ENCODE data around the gene SEPTIN10. TPM values are rescaled to one million over a fixed set of nuclear protein-coding genes. Genes with fewer than 3 reads are reported as not detected.
A peak's percentile ranks its signal among the peaks of the same experiment; 100 is the strongest.

The SEPTIN10 gene
- total and polyA plus RNA-seq, 3 donors from 2014 or later: 118 to 151 (median 130) TPM

- Histone ChIP-seq H3K9me3 (no peaks in the 10 kb centered on the region), H3K4me3 (no peak overlapping the region), H3K36me3 (ENCODE audit: low read depth, missing control alignments) (no peaks in the 10 kb centered on the region), H3K27ac (no peak overlapping the region), H3K4me1 (no peaks in the 10 kb centered on the region), H3K27me3 (no peaks in the 10 kb centered on the region)
- 73 to 82% methylated on average over 20 of the region's 20 CpGs for WGBS, 2 donors
- TF ChIP-seq, protein P1, sequence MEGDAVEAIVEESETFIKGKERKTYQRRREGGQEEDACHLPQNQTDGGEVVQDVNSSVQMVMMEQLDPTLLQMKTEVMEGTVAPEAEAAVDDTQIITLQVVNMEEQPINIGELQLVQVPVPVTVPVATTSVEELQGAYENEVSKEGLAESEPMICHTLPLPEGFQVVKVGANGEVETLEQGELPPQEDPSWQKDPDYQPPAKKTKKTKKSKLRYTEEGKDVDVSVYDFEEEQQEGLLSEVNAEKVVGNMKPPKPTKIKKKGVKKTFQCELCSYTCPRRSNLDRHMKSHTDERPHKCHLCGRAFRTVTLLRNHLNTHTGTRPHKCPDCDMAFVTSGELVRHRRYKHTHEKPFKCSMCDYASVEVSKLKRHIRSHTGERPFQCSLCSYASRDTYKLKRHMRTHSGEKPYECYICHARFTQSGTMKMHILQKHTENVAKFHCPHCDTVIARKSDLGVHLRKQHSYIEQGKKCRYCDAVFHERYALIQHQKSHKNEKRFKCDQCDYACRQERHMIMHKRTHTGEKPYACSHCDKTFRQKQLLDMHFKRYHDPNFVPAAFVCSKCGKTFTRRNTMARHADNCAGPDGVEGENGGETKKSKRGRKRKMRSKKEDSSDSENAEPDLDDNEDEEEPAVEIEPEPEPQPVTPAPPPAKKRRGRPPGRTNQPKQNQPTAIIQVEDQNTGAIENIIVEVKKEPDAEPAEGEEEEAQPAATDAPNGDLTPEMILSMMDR (IDR thresholded peaks at IDR 0.05): no peak
- no peak for TF ChIP-seq POLR2A (IDR thresholded peaks at IDR 0.05)
- DNase-seq: no peak
- intact Hi-C loops (cut with DNase I; ENCODE audit: low total_unique reads): no loop called here
These were observed 92.3 kb downstream of the SEPTIN10 start for GRCh38 chr2:109521233-109522062.

GRCh38 chr2:109519513-109519912, 94.3 kb downstream of the SEPTIN10 start:
- no peak for DNase-seq
- Histone ChIP-seq H3K4me1 (no peaks in the 10 kb centered on the region), H3K27ac (no peak overlapping the region), H3K27me3 (no peaks in the 10 kb centered on the region), H3K9me3 (no peaks in the 10 kb centered on the region), H3K36me3 (ENCODE audit: low read depth, missing control alignments) (no peaks in the 10 kb centered on the region), H3K4me3 (no peak overlapping the region)
- 91 to 93% methylated on average over 4 of the region's 4 CpGs for WGBS, 2 donors
- TF ChIP-seq, protein P1 (IDR thresholded peaks at IDR 0.05): no peak
- TF ChIP-seq POLR2A (IDR thresholded peaks at IDR 0.05): no peak
- intact Hi-C loops (cut with DNase I; ENCODE audit: low total_unique reads): no loop called here

- H3K27me3 ChIP-seq: no peaks in the 10 kb centered on the region
These were observed 96.5 kb downstream of the SEPTIN10 start for GRCh38 chr2:109517118-109517889.

DNA sequence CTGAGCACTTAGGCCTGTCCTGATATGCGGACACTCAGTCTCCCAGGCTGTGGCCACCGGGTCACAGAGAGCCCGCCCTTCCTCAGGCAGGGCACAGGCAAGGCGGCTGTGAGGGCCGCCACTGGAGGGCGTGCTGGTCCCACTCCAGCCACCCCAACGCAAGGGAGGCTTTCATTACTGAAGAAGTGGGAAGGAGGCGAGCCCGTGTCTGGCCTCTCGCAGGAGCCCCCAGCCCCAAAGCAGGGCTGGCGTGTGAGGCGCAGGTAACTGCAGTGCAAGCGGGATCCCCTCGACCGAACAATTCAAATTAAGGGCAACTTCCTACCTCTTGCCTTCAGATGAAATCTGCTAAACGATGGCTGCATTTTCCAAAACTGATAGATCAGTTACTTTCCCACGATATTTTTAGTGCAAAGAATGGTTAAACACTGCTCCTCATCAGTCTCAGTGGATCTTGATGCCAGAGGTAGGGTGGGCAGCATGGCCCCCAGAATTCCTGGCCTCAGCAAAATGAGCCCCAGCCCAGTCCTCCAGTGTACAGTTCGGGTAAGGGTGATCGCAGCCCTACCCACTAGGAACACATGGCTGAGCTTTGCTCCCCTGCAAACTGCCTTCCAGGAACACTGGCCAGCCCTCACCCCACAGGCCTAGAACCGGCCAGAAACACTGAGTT, 97.2 kb downstream of the SEPTIN10 start:
- Histone ChIP-seq H3K27me3 (no peaks in the 10 kb centered on the region), H3K36me3 (ENCODE audit: low read depth, missing control alignments) (no peaks in the 10 kb centered on the region), H3K27ac (no peak overlapping the region), H3K4me3 (no peak overlapping the region), H3K4me1 (no peaks in the 10 kb centered on the region), H3K9me3 (no peaks in the 10 kb centered on the region)
- TF ChIP-seq POLR2A (IDR thresholded peaks at IDR 0.05): no peak
- TF ChIP-seq, protein P1 (IDR thresholded peaks at IDR 0.05): peak in 2 of 3 experiments; percentile 23 to 53
- DNase-seq: peak; percentile 70
- 72 to 77% methylated on average over 6 to 20 of the region's 20 CpGs for WGBS, 2 donors
- intact Hi-C loops (cut with DNase I; ENCODE audit: low total_unique reads): no loop called here

More at GRCh38 chr2:109517118-109517889, 96.5 kb downstream of the SEPTIN10 start:
- Histone ChIP-seq H3K4me1 (no peaks in the 10 kb centered on the region), H3K9me3 (no peaks in the 10 kb centered on the region), H3K36me3 (ENCODE audit: low read depth, missing control alignments) (no peaks in the 10 kb centered on the region), H3K4me3 (no peak overlapping the region), H3K27ac (no peak overlapping the region)
- intact Hi-C loops (cut with DNase I; ENCODE audit: low total_unique reads): no loop called here
- 86 to 92% methylated on average over 13 to 26 of the region's 26 CpGs for WGBS, 2 donors
- DNase-seq: no peak
- TF ChIP-seq POLR2A (IDR thresholded peaks at IDR 0.05): no peak
- TF ChIP-seq, protein P1 (IDR thresholded peaks at IDR 0.05): no peak
